Activated CD4-positive, alpha-beta T cell treated with anti-CD3 and anti-CD28 coated beads for 48 hours (primary cell): ENCODE measurements around the gene GAN.

Experiments used
- DNase-seq: peaks from one replicate; pipeline ENCODE4 v3.0.0-alpha.2; 2020

Gene GAN

DNA sequence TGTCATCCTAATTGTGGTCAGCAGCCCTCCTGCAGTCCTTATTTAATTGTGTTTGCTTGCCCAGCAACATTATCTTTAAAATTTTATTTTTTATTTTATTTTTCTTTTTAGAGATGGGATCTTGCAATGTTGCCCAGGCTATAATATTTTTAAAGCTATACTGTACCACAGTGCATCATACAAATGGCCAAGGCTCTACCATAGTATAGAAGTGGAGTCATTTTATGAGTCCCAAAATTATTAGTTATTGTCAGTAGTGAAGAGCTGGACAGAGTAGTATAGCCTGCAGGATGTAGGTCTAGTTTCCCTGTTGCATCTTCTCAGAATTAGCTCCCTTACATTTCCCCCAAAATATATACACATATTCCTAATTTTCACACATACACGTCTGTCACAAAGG lies 44.1 kb downstream of the GAN start:
- no peak for DNase-seq

DNA sequence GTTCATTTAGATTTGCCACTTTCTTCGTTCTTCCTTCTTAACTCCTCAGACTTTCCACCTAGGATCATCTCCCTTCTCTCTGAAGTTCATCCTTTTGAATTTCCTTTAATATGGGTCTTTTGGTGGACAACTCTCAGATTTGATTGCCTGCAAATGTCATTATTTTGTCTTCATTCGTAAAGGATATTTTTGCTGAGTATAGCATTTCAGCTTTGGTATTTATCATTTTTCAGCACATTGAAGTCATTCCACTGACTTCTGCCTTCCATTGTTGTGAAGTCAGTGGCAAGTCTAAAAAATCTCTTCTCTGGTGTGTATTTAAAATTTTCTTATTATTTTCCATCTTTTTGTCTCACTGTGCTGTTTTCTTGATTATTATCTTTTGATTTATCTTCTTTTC lies 45.4 kb downstream of the GAN start:
- no peak for DNase-seq

DNA sequence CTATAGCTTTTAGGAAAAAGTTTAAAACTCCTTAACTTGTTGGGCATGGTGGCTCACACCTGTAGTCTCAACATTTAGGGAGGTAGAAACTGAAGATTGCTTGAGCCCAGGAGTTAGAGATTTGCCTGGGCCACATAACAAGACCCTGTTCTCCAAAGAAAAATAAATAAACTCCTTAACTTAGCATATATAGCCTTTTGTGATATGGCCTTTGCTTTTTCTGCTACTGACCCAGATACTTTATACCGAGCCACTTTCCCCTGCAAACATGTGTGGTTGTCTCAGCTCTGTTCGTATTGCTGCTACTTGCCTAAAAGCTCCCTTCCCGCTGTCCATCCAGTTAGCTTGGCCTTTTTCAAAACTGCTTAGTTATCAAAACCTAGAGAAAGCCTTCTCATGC lies 51.0 kb downstream of the GAN start:
- no peak for DNase-seq

DNA sequence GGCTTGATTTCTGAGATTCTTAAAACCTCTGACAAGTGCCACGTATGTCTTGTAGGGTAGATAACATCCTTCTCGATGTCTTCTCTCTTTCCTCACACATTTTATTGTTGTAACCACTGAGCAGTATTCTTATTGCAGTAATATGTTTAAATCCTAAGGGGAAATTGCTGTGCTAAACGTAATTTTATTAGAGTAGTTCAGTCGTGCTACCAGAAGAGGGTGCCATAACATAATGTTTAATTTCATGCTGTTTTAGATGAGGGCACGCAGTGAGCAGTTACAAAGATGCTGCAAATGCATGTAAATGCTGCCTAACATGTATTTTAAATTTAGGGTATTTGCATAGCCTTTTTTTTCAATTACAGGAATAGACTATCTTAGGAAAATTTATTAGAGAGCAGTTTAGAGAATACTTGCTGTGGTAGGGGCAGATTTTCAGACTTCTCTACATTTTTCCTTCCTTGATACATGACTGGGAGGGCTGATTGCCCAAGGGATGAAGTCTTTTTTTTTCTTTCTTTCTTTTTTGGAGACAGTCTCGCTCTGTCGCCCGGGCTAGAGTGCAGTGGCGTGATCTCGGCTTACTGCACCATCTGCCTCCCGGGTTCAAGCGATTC lies 51.7 kb downstream of the GAN start:
- no peak for DNase-seq

DNA sequence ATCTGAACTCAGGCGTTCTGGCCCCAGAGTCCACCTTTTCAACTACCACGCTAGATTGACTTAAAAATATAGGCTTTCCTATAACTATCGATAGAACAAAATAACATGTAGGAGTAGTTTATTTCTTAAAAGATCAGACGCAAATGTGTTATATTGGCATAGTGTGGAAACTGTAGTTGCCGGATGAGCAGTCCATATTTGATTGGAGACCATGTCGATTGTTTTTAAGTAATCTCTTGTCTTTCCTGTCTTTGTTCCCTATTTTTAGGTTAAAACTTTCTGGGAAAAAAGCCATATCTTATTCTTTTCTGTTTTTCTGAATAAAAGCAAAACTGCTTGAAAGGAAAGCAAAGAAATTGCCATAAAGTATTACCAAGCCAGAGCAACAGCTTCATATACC lies 53.1 kb downstream of the GAN start:
- no peak for DNase-seq

DNA sequence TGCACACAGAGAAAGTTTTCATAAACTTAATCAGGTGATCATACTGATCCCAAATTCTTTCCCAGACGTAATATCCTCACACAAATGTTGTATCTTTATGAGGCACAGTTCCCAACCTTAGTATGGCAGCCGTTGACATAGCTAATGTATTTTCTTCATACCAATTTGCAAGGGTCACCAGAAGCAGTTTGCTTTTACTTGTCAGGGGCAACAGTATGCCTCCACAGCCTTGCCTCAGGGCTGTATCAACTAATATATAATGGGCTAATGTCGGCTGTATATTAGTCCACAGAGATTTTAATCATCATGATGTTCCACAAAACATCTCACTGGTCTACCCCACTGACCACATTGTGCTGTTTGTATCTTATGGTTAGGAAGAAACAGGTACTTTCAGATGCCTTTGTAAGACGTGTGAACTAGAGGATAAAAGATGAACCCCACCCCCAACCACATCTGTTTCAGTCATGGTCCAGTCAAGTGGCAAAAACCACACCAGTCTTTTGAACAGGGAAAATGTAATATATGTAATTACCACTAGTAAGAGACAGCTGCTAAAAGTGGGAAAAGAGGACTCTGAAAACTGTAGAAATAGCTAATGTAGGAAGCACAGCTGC lies 55.2 kb downstream of the GAN start:
- DNase-seq: no peak

DNA sequence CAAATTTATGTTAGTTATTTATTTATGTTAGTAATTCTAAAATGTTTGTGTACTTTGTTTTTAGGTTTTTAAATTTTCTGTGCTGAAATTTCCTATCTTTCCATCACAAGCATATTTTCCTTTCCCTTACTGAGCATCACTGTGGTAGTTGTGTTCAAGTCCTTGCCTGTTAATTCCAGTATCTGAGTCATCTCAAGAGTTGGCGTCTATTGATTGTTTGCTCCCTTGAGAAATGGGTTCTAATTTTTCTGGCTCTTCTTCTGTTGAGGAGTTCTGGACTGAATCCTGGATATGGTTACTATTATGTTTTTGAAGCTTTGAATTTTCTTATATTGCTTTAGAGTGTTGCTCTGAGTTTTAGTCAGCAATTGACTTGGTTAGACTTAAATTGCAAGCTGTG lies 56.3 kb downstream of the GAN start:
- no peak for DNase-seq

DNA sequence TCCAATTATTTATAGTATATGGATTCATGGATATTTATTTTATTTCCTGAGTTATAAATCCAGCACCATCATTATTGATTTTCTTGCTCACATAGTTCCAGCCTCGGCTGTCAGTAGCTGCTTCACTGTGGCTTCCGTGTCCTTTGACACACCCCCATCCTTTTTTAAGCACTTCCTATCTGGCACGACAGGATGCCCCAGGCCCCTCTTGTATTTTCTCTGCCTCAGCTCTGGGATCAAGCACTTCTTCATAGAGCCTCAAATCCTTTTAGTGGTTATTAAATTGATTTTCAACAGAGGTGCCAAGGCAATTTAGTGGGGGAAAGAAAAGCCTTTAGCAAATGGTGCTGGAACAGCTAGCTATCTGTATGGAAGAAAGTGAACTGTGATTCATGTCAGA lies 59.8 kb downstream of the GAN start:
- no peak for DNase-seq

DNA sequence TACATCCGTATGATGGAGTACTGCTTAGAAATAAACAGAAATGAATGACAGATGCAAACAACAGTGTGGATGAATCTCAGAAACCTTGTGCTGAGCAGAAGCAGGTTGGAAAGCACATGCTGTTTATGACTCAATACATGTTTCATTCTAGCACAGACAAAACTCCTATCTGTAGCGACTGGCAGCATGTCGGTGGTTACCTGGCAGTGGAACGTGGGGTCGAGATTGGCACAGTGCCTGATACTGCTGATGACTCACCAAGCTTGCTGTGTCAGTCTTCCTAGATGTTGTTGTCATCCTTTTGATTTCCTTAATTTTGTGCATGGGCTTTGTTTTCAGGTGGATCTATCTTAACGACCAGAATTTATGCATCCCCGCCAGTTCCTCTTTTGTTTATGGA lies 62.1 kb downstream of the GAN start:
- DNase-seq: peak; percentile 57

DNA sequence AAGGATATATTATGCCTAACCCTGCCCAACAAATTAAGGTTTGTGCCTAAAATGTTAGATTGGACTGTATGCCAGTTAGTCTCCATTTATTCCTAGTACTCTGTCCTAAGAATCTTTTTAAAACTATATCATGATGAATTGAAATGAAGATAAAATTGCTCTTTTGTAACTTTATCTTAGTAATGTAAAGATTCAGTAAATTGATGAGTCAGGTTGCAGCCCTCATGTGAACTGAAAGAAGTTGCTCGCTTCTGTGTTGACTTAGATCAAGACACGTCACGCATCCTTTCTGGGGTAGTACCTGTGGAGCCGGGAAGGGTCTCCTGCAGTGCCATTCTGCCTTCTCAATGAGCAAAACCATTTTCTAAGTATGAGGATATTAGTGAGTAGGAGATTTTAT lies 63.3 kb downstream of the GAN start:
- DNase-seq: no peak

DNA sequence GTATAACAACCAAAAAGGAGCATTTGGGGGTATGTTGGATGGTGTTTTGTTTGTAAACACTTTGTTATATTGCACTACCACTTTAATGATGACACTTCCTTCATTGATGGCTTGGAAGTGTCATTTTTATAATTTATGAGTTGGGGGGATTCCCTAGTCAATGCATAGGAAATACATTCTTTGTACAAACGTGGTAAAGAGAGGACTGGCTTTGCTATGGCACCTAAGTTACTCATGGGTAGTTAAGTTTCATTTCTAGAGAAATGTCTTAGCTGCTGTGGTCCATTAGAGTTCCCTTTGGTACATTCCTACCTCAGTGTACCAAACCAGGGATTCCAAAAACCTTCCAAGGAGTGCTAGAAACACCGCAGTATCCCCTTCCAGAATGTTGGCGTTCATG lies 66.2 kb downstream of the GAN start:
- DNase-seq: no peak

DNA sequence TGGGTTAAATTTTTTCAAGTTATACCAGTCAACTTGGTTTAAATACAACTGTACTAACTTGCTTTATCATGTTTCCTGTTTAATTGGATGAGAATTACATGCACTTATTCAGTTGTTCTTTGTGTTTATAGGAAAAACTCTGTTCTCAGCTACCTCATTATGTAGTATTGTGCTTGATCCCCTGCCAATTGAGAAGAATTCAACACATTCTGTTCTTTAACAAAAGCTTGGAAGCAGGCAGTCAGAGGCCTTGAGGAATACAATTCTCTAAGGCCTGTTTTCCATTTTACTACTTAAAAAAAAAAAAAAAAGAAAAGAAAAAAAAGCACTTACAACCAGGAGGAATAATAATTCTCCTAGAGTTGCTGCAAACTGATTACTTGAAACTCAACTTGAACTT lies 69.2 kb downstream of the GAN start:
- DNase-seq: no peak

DNA sequence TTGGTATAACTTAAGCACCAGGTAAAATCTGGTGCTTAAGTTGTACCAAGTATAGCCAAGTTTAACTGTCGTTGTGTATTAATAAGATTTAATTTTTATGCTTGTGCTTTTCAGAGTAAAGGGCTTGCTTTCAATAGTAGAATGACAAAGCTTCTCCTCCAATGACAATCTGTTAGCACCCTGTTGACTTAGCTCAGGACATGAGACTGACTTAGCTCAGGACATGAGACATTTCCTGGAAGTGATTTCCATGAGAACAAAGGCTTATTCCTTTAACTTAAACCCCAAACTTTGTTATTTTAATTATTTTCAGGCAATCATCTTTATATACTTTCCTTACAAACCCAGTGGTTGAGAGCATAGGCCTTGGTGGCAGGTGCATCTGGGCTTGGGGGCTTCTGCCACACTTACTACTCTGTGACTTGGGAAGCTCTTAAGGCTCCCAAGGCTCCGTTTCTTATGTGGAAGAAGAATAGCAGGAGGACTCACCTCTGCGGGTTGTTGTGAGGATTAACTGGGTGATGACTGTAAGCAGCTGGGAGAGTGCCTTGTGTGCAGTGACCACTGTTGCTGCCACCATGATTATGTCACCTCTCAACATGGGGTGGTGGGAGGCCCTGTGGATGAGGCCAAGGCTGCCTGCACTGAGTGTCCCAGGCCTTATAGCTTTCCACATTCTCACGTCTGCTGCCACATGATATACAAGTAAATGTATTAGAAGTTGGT lies 70.4 kb downstream of the GAN start:
- no peak for DNase-seq

DNA sequence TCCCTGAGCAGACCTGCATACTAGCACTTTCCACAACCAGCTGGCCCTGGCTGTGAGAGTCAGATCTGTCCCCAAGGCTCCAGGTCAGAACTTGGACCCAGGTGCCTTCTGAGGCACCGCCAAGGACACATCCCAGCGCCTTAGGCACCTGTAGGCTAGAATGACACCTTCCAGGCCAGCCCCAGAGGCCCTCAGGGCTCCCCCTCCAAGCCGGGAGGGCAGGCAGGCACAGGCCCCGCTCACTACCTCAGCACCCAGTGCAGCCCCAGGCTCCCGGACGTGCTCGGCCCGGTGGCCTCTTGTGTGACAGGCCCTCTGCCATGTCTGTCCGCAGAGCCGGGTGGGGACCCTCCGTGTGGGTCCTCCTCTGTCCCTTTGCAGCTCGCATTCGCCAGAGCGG lies 73.6 kb downstream of the GAN start:
- no peak for DNase-seq

DNA sequence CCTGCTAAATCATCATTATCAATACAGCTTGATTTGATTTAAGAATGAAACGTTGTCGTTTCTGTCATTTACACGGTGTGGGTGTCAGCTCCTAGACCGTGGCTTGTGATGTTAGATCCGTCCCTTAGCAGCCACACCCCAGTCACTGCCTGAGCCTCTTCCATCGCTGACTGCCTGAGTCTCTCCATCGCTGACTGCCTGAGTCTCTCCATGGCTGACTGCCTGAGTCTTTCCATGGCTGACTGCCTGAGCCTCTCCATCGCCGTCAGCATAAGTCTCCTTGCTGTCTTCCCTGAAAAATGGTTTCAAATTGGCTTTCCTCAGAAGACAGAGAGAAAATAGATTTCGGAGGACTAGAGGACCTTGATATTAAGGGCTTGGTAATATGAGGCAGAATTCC lies 76.1 kb downstream of the GAN start:
- DNase-seq: no peak

DNA sequence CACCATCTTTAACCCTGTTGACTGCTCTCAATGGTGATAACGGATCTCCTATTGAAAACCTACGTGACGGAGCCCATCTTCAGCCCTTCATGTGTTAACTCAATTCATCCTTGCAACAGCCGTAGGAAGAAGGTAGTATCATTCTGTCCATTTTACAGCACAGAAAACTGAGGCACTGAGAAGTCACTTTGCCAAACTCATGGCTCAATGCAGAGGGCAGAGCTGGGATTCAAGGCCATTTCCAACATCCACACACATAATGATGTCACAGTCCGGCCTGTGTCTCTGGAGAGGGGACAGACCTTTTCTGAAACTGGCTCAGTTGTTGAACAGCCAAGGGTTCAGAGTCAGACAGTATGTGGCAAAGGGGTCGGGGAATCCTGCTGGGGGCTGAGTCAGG lies 77.2 kb downstream of the GAN start:
- no peak for DNase-seq

DNA sequence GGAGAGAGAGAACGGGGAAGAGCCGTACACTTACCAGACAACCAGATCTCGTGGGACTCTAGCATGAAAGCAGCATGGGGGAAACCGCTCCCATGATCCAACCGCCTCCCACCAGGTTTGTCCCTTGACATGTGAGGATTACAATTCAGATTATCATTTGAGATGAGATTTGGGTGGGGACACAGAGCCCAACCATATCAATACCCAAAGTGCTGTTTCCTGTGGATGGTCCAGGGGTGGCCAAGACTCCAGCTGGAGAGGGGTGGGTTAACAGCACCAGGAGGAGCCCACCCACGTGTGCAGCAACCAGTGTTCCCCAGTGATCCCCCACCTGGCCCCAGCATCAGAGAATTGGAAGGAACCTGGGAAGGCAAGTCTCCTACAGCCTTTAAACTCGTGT lies 79.7 kb downstream of the GAN start:
- DNase-seq: no peak

DNA sequence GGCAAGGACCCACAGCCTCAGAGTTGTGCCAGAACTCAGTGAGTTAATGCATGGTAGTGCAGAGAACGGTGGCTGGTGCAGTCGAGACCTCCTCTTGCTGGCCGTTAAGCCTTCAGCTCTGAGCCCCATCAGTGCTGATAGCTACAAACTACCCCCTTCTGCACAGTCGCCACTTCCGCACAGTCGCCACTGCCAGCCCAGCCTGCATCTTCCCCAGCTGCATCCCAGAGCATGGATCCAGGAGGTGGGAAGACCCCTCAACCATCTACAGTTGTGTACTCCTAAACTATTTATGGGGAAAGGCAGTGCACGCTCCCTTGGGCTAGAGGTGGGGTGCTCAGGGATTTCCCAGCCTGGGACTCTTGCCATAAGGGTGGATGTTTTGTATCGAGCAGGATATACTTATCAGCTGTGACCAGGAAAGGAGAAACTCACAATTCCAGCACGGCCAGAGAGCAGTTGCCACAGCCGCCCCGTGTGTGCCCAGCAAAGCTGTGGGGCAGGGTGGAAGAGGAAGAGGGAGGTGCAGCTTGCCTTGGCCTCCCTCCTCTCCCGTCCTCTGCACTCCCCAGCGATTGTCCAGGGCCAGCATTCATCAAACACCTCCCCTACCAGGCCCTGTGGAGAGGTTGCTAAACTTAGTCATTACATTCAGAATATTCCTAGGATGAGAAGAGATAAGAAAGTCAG lies 80.3 kb downstream of the GAN start:
- DNase-seq: no peak

DNA sequence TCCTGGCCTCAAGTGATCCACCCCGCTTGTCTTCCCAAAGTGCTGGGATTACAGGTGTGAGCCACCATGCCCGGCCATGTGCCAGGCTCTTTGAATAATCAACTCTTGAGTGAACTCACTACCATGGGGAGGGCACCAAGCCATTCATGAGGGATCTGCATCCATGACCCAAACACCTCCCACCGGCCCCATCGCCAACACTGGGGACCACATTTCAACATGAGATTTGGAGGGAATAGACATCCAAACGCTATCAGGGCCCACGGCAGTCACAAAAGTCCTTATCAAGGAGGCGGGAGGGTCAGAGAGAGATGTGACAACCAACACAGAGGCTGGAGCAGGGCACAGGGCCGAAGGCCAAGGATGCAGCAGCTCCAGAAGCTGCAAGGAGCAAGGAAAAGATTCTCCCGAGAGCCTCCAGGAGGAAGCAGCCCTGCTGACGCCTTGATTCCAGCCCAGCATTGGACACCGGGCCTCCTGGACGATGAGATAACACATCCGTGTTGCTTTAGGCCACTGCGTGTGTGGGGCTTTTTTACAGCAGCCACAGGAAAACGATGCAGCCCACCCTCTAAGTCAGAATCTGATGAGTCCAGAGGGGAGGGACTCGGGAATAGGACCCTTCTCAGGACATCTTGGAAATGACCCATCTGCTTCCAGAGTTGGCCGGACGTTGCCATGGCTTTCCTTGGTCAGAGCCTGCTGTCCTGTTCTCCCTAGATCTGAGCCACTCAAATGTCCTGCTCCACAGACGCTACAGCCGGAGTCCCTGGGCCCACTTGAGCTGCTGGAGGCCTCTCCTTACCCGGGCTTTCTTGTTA lies 82.5 kb downstream of the GAN start:
- DNase-seq: no peak

DNA sequence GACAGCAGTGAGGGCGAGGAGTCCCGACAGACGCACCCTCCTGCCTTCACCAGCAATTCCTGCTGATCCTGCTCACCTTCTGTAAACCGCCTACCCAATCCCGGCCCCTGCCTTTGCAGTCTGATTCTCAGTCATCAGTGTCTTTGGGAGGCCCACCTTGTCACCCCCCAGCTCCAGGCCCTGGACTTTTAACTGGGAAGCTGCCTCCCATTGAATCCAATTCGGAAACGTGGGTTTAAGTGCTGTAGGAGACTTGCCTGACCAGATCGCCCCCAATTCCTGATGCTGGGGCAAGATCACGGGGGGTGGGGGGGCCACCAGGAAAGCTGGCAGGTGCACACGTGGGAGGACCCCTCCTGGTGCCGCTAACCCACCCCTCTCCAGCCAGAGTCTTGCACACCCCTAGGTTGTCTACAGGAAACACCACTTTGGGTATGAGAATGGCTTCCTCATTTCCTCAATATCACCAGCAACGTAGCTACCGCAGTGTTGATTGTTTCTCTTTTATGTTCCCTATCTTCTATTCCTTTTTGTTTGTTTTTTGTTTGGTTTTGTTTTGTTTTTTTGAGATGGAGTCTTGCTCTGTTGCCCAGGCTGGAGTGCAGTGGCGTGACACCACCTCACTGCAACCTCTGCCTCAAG lies 83.2 kb downstream of the GAN start:
- DNase-seq: no peak

DNA sequence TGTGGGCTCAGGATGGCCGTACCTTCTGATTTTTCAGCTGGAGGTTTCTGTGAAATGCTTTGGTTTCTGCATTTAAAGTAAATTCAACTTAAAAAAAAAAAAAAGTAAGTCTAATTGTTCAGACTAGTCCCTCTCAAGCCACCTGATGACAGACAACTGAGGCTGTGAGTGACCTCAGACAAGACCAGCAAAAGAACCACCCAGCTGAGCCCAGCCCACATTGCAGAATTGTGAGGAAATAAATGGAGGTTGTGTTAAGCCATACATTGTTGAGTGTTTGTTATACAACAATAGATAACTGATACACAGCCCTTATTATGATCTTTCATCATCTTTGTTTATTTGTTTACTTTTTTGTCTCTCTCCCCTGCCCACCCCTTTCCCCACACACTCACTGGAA lies 85.1 kb downstream of the GAN start:
- no peak for DNase-seq

DNA sequence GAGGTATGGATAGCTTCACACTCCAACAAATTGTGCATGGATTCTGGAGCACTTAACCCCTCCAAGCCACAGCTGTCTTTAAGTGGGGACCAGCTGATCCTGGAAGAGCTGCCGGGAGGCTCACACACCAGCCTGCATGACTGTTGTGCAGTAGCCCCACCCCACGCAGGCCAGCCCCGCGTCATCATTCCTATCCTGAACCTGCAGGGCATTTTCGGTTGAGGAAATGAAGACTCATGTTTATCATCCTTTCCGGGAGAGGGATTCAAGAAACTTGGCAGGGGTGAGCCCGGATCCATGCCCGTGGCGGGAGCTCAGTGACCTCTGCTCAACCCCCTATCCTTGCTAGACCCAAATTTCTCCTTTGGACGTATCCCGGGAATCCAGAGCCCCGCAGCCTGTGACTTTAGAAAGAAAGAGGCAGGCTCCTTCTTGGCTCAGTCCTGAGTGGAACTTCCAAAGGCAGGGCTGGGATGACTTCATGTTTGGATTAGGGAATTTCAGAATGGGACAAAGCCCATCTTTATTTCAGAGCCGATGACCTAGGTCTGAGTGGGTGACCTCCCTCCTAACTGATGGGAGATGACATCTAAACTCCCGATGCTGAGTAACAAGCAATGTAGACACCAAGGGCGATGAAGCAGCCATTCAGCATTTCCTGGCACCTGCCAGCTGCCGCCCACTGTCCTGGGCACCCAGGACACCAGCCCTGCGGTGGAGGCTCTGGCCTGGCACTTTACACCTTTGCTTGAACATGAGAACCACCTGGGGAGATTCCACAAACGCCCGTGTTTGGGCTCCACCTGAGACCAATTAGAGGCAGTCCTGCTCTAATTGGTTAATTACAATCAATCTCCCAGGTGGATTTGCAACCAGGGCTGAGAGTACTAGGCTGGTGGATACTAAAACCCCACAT lies 86.5 kb downstream of the GAN start:
- no peak for DNase-seq
